GM18507 (cell line): Measurements from ENCODE around the gene SNTB2.

Source experiments
- DNase-seq: peaks from one replicate; pipeline ENCODE4 v3.0.0; 2011; ENCODE audit warnings: low read depth; ENCODE audit not compliant: insufficient read length; ENCODE audit errors: extremely low spot score
- FAIRE-seq: peaks from 2 replicates; lab custom pipeline; 2011; peaks lifted over from hg19 to GRCh38; lab: Jason Lieb, UNC

SNTB2 gene

GRCh38 chr16:69326172-69326873 is 139.4 kb downstream of the SNTB2 start:
- DNase-seq (no peak), FAIRE-seq (no peak)

- FAIRE-seq (no peak), DNase-seq (no peak)
Observed at GRCh38 chr16:69327585-69328310, 140.8 kb downstream of the SNTB2 start.

GRCh38 chr16:69328854-69329316 is 141.9 kb downstream of the SNTB2 start:
- DNase-seq (no peak), FAIRE-seq (no peak)

- no peak for FAIRE-seq
Observed at GRCh38 chr16:69329369-69330285, 142.7 kb downstream of the SNTB2 start.

GRCh38 chr16:69330286-69331109 is 143.5 kb downstream of the SNTB2 start, which contains the start of gene PDF:
Gene PDF (minus strand): TSS chr16:69330588. CDS start chr16:69330570, 18 bp downstream.
- FAIRE-seq (peak; percentile 87), DNase-seq (peak; percentile 87)

More at GRCh38 chr16:69329369-69330285, 142.7 kb downstream of the SNTB2 start:
- peak; percentile 30 for DNase-seq

- FAIRE-seq: no peak
- no peak for DNase-seq
Observed at GRCh38 chr16:69334696-69335095, 147.7 kb downstream of the SNTB2 start.

GRCh38 chr16:69338557-69339288 is 151.8 kb downstream of the SNTB2 start:
- DNase-seq: no peak
- no peak for FAIRE-seq

GRCh38 chr16:69339289-69340094 is 152.5 kb downstream of the SNTB2 start, which contains the start of the genes COG8 and NIP7:
Gene COG8 (minus strand): TSS chr16:69339564. CDS start chr16:69339552, 12 bp downstream.
Gene NIP7 (plus strand): TSS chr16:69339772. CDS start chr16:69339830, 58 bp downstream.
- DNase-seq: peak; percentile 82
- peak; percentile 98 for FAIRE-seq

- FAIRE-seq (no peak), DNase-seq (no peak)
Observed at GRCh38 chr16:69340095-69340644, 153.2 kb downstream of the SNTB2 start.

GRCh38 chr16:69344171-69344570 is 157.2 kb downstream of the SNTB2 start:
- DNase-seq: no peak
- FAIRE-seq: no peak

GRCh38 chr16:69345923-69346322 is 159.0 kb downstream of the SNTB2 start:
- FAIRE-seq: peak; percentile 53
- no peak for DNase-seq

GRCh38 chr16:69346683-69347082 is 159.7 kb downstream of the SNTB2 start:
- no peak for DNase-seq
- FAIRE-seq: no peak

- DNase-seq (no peak), FAIRE-seq (no peak)
Observed at GRCh38 chr16:69348222-69348621, 161.3 kb downstream of the SNTB2 start.

GRCh38 chr16:69349536-69349935 is 162.6 kb downstream of the SNTB2 start:
- DNase-seq (no peak), FAIRE-seq (no peak)

- FAIRE-seq (no peak), DNase-seq (no peak)
Observed at GRCh38 chr16:69350536-69351133, 163.7 kb downstream of the SNTB2 start.

GRCh38 chr16:69351309-69352027 is 164.5 kb downstream of the SNTB2 start, which contains the start of gene TMED6:
Gene TMED6 (minus strand): TSS chr16:69351786. CDS start chr16:69351753, 33 bp downstream.
- DNase-seq (no peak), FAIRE-seq (no peak)
